CD4-positive, alpha-beta T cell treated with Interleukin-6 for 4 hours (primary cell): ENCODE measurements around the gene MRPL21.
"Not testable (repeated sequence)": the region's sequence is repeated elsewhere in the genome, so short reads cannot be mapped to it uniquely, and the experiment has no call there.

Experiments
- DNase-seq: peaks from one replicate; pipeline ENCODE4 v3.0.0-alpha.2; 2020; ENCODE audit warnings: mixed read lengths

Gene MRPL21

GRCh38 chr11:68863553-68864265 is 39.9 kb downstream of the MRPL21 start:
- DNase-seq, result no peak

- no peak for DNase-seq
These were observed 41.2 kb downstream of the MRPL21 start for GRCh38 chr11:68862421-68862820.

- DNase-seq, result no peak
These were observed 44.5 kb downstream of the MRPL21 start for GRCh38 chr11:68859123-68859522.

GRCh38 chr11:68857037-68857586 is 46.5 kb downstream of the MRPL21 start:
- DNase-seq, result no peak

GRCh38 chr11:68856425-68857030 is 47.1 kb downstream of the MRPL21 start:
- not testable (repeated sequence) for DNase-seq

GRCh38 chr11:68855205-68855981 is 48.2 kb downstream of the MRPL21 start:
- peak; percentile 20 for DNase-seq

- no peak for DNase-seq
These were observed 49.2 kb downstream of the MRPL21 start for GRCh38 chr11:68854273-68854958.

- no peak for DNase-seq
These were observed 51.0 kb downstream of the MRPL21 start for GRCh38 chr11:68852628-68853027.

GRCh38 chr11:68848429-68848828 is 55.2 kb downstream of the MRPL21 start:
- no peak for DNase-seq

GRCh38 chr11:68847395-68847794 is 56.2 kb downstream of the MRPL21 start:
- no peak for DNase-seq

- no peak for DNase-seq
These were observed 58.2 kb downstream of the MRPL21 start for GRCh38 chr11:68845351-68846002.

- no peak for DNase-seq
These were observed 58.8 kb downstream of the MRPL21 start for GRCh38 chr11:68844801-68845200.

GRCh38 chr11:68844376-68844775 is 59.3 kb downstream of the MRPL21 start:
- DNase-seq, result no peak

GRCh38 chr11:68843703-68844312 is 59.8 kb downstream of the MRPL21 start:
- DNase-seq, result peak; percentile 85

- peak; percentile 68 for DNase-seq
These were observed 60.5 kb downstream of the MRPL21 start for GRCh38 chr11:68843052-68843561.

GRCh38 chr11:68842427-68843051 is 61.1 kb downstream of the MRPL21 start:
- peak; percentile 12 for DNase-seq

GRCh38 chr11:68841718-68842426 is 61.8 kb downstream of the MRPL21 start, which contains the start of gene CPT1A:
Gene CPT1A, minus strand, starts transcription at chr11:68841916. Its CDS starts 26,442 bp downstream, at chr11:68815474.
- DNase-seq, result peak; percentile 78
